HG02981 (cell line): ENCODE measurements around the gene SPATA31A3.
"Not testable (repeated sequence)": the region's sequence is repeated elsewhere in the genome, so short reads cannot be mapped to it uniquely, and the experiment has no call there.

Source experiments
- ATAC-seq: cut with Tn5 transposase; IDR thresholded peaks from one replicate; pipeline ENCODE4 v1.9.1; 2021; ENCODE audit warnings: mild to moderate bottlenecking, moderate library complexity; ENCODE audit not compliant: unreplicated experiment

The SPATA31A3 gene

DNA sequence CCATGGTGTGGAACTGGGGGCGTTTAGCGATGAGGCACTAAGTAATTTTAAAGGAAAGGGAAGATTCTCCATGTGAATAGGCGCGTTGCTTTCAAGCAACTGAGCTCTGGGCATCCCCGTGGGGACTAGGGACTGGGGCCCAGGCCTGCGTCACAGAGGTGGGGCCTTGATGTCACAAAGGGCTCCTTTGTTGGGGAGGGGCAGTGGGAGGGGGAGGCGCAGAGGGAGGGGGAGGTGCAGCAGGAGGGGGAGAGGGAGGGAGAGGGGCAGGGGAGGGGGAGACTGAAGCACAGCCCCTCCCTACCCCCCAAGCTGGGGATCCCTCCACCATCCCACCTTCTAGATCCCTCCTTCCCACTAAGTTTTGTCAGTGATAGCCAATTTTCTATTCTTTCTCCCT, at the start of gene SPATA31A3:
SPATA31A3 (minus strand) TSS at position 101 of the 400 bp plus-strand sequence; CDS start at position 72, 29 bp downstream.
- not testable (repeated sequence) for ATAC-seq

DNA sequence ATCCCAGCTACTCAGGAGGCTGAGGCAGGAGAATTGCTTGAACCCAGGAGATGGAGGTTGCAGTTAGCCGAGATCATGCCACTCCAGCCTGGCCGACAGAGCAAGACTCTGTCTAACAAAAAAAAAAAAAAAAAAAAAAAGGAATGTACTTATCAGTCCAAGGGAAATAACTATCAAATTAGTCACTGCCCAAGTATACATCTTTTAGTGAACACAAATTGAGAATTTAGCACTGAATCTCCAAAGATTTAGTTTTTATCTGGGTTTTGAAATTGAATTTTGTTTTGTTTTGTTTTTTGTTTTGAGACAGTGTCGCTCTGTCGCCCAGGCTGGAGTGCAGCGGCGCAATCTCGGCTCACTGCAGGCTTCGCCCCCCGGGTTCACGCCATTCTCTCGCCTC, 39.8 kb downstream of the SPATA31A3 start:
- not testable (repeated sequence) for ATAC-seq

DNA sequence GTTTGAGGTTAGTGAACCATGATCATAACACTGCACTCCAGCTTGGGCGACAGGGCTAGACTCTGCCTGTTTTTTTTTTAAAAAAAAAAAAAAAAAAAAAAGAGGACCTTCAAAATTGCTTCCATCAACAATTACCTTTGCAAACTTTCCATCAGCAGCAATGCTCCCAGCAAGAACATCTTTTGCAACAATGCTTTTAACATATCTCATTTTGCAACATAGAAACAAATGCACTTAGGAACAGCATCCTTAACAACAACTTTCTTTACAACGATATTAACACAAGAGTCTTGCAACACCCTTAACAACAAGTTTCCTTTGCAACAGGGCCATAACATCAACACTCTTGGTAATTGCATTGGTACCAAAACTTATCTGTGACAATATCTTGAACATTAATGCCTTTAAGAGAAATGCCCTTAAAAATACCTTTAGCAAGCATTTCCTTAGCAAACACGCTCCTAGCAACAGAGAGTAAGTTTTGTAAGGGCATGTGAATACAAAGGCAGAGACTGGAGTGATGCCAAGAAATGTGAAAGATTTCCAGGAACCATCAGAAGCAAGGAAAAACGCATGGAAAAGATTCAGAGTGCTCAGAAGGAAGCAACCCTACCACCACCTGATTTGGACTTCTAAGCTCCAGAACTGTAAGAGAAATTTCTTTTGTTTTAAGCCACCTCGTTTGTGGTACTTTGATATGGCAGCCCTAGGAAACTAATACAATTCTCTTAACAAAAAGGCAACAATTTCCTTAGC, 49.8 kb downstream of the SPATA31A3 start:
- ATAC-seq, result not testable (repeated sequence)

DNA sequence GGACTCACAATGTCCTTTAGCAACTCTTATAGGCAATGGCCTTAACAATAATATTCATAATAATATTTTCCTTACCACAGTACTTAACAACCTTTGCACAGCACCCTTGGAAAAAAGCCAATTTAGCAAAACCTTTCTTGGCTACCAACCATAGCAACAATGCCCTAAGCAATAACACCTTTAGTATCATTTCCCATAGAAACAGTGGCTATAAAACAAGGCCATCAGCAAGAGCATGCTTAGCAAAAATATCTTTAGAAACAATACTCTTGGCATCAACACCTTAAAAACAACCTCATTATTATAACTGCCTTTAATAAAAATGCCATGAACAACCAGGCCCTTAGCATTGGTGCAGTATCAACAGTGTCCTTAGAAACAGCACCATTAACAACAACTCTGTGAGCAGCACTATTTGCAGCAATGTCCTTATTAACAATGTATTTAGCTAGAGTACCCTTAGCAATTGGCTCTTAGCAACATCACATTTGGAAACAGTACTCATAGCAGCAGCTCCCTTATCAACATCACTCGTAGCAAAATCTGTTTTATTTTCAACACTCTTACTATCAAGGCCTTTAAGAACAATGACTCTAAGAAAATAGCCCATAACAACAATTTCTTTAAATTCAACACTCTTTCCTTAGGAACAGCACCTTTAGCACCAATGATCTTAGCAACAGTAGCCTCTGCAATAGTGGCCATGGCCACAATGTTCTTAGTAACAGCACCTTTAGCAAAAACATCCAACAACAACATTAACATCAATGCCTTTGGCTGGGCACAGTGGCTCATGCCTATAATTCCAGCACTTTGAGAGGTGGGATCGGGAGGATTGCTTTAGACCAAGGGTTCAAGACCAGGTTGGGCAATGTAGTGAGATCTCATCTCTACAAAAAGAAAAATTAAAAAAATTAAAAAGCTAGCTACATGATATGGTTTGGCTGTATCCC, 52.2 kb downstream of the SPATA31A3 start:
- ATAC-seq, result not testable (repeated sequence)

DNA sequence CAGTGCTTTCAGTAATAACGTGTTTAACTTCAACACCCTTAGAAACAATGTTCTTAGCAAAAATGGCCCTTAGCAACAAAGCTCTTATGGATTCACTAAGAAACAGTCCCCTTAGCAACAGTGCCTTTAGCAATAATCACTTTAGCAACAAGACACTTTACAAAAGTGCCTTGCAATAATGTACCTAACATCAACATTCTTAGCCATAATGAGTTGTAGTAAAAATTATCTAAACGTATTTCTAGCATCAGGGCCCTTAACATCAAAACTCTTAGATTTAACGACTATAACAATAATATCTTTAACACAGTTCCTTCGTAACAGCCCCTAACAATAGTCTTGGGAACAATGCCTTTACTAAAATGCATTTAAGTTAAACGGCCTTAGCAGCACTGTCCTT, 54.0 kb downstream of the SPATA31A3 start:
- ATAC-seq, result not testable (repeated sequence)

DNA sequence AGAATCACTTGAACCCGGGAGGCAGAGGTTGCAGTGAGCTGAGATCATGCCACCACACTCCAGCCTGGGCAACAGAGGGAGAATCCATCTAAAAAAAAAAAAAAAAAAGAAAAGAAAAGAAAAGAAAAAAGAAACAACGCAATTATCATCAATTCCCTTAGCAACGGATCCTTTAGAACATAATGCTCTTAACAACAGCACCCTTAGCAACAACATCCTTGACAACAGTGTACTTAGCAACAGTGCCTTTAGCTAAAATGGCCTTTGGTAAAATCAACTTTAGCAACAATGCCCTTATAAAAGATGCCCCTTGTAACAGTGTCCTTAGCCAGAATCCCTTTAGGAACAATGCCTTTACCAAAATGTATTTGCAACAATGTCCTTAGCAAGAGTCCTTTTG, 54.7 kb downstream of the SPATA31A3 start:
- ATAC-seq, result not testable (repeated sequence)
